M059J (cell line): ENCODE data around the gene SEC22B. TPM values are rescaled to one million over a fixed set of nuclear protein-coding genes. Genes with fewer than 3 reads are reported as not detected.
A peak's percentile ranks its signal among the peaks of the same experiment; 100 is the strongest.
"Not testable (repeated sequence)": the region's sequence is repeated elsewhere in the genome, so short reads cannot be mapped to it uniquely, and the experiment has no call there.

ENCODE experiments used
- DNase-seq: peaks from one replicate; pipeline ENCODE4 v3.0.0-alpha.2; 2012; ENCODE audit warnings: low read depth
- total RNA-seq: library from RNA; depleted of rRNA; stranded (reverse); fragments of >200 nt; shearing (Covaris generic); gene quantifications from 2 replicates; pipeline ENCODE4 v1.2.3, GENCODE V29; 2014; rRNA removed

SEC22B gene
- total RNA-seq, 1 experiment from 2014 or later: 67.0 TPM

- not testable (repeated sequence) for DNase-seq
These were observed 60.2 kb downstream of the SEC22B start for GRCh38 chr1:120116094-120116493.

- not testable (repeated sequence) for DNase-seq
These were observed 63.2 kb downstream of the SEC22B start for GRCh38 chr1:120113134-120113533.

DNA sequence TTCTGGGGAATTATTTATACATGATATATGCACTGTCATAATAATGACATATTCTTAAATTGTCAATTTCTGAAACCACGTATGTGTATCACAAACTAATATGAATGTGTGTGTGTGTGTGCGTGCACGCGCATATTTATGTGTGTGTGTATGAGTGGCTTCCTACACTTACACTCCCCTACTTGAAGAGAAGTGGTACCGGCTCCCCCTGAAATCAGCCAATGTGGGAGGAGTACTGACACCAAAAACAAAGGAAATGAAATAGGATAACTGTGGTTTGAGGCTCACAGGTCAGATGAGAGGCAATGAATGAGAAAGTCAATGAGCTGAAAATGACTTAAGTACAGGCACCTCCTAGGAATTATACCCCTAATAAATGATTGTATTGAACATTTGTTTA lies 64.1 kb downstream of the SEC22B start:
- peak; percentile 37 for DNase-seq

DNA sequence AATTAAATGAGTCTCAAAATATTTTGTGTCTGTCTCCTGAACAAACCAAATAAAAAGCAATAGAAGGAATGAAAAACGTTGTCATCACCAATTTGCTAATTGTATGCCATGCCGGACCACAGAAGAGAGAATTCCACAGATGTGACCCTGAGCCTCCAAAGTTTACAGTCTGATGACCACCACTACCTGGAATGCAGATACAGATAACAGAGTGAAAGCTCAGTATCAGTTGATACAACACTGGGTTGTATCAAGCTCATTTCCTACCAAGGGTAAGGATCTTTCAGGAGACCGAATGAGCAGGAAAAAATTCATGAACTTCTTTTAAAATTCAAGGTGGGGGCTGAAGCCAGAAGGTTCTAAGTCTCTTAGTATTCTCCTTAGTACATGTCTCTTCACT lies 64.5 kb downstream of the SEC22B start:
- DNase-seq: not testable (repeated sequence)

DNA sequence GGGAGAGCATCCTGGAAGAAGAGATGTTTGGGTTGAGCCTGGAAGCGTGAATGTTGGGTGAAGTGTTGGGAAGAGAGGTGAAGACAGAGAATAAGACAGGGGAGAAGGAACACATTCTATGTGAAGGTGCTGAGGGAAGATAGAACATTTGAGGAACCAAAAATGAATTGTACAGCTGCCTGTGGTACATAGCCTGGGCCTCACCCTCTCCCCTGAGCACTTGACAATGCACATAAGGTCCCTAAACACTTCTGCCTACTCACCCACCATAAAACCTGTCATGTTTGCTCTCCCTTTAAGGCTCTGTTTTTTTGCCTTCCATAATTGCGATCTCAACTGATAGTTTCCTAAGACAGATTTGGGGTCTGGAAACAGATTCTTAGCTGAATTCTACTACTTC lies 65.3 kb downstream of the SEC22B start:
- DNase-seq: not testable (repeated sequence)

DNA sequence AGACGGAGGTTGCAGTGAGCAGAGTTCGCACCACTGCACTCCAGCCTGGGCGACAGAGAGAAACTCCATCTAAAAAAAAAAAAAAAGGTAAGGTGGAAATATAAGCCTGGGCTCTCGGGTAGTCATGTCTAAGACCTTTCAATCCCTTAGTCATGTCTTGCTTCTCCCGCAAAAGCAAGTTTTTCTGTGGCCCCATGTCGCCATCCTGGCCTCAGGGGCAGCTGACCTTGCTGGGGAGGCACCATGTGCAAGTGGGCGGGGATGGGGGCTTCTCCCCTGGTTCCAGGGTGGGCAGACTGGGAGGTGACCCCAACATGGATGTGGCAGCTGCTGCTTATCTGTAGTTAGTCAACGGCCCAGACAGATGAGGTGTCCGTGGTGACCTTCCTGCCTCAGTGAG lies 66.7 kb downstream of the SEC22B start:
- not testable (repeated sequence) for DNase-seq

DNA sequence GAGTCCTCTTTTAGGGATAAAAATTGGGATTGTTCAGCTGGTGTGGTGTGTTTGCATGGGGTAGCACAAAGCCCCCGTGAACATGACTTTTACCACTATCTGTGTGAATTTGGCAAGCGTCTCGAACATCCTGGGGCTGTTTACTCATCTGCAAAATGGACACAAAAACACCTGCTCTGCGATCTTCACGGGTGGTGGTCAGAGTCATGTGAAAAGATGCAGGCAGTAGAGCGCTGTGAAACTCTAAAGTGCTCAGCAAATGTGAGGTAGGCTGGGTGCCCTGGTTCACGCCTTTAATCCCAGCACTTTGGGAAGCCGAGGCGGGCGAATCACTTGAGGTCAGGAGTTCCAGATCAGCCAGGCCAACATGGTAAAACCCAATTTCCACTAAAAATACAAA lies 67.1 kb downstream of the SEC22B start:
- DNase-seq: not testable (repeated sequence)

DNA sequence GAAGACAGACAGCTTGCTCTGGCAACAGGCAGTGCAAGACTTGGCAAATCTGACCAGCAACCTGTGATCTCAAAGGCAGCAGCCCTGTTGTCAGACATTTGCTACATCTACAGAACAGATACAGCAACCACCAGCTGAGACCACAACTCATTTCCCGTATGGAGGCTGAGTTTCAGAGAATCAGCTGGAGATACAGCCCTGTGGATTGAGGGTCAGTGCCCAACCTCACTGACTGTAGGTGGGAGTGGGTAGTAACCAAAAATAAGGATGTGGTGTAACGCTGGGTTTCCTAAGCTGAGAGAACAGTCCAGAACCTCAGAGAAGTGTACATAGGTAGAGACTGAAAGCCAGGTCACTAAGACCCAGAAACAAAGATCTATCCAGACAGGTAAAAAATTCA lies 71.0 kb downstream of the SEC22B start:
- not testable (repeated sequence) for DNase-seq

GRCh38 chr1:120103768-120104167 lies 72.6 kb downstream of the SEC22B start:
- not testable (repeated sequence) for DNase-seq

- not testable (repeated sequence) for DNase-seq
These were observed 74.7 kb downstream of the SEC22B start for GRCh38 chr1:120101593-120101992.

Other genes starting within 250 kb of the SEC22B start
- gene NOTCH2, start 106.9 kb downstream of the SEC22B start, total RNA-seq: 62.8 and 107 TPM in 2 replicates
- gene NBPF8, start 238.5 kb upstream of the SEC22B start, total RNA-seq: 8.8 and 14.4 TPM in 2 replicates